HG03432 (cell line): ENCODE results near the gene PRPF19.

ENCODE experiments used
- ATAC-seq: cut with Tn5 transposase; IDR thresholded peaks from one replicate; pipeline ENCODE4 v1.9.1; 2021; ENCODE audit warnings: mild to moderate bottlenecking, moderate library complexity; ENCODE audit not compliant: unreplicated experiment

Gene PRPF19

DNA sequence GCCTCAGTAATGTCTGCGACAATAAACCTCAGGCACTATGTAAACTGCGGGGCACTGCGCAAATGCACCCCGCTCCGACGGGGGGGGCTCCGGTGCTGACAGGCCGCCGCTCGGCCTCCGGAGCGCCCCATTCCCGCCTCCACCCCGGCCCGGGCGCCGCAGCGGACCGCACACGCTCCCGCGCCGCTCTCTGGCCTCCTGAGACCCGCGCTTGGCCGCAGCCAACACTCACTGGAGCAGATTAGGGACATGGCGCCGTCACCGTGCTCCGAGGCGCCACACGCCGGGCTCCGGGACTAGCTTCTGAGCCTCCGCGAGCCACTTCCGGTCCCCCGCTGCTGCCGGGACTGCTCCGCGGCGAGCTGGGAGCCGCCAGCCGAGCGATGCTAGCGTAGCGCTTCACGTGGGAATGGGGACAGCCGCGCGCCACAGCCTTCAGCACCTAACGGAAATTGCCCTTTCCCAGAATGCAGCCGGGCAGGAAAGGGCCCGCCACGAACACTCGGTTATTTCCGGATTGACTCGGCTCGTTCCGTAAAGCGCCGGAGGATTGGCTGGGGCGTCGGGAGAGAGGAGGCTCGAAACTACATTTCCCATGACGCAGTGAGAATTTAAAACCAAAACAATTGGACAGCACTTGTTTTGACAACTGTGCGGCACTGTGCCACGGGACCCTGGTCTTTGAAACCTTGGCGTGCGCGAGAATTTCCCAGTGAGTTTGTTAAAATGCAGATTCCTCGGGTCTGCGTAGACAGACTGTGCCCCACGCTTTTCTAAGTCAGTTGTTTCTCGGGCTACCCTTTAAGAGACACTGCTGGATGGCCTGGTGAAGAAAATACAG lies at the start of gene PRPF19:
TSS of gene PRPF19 (minus strand) at position 454 of the 841 bp plus-strand sequence. CDS start at position 251, 203 bp downstream.
- peak; percentile 80 for ATAC-seq

DNA sequence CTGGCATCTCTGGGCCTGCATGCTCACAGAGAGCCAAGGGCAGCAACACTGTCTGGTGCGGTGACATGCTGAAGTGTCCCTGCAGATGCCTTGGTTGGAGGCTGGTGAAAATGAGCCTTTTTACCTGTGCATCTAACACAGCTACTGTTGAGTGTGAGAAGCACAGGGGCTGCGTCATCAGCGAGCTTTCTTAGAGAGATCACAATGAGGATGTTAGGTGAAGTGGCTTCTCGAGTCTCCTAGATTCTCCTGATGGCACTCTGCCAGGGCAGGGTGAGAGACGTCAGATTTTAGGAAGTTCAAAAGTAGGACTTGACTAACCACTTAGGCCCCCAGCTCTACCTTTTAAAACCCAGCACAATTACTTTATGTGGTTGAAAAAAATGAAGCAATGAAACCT lies 49.2 kb upstream of the PRPF19 start:
- no peak for ATAC-seq

DNA sequence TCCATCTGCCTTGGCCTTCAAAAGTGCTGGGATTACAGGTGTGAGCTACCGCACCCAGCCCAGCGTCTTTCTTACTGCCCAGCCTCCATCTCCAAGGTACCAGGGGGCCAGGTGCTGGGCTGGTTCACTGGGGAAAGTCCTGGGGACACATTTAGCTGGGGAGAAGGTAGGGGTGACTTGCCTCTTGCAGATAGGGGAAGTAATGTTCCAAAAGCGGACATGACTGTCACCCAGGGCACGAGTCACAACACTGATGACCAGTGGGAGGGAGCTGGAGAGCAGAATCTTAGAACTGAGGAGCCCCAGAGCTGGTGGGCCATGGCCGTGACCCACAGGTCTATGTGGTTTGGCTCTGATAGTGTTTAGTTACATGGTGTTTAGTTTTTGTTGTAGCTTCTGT lies 48.0 kb upstream of the PRPF19 start:
- ATAC-seq, result no peak

DNA sequence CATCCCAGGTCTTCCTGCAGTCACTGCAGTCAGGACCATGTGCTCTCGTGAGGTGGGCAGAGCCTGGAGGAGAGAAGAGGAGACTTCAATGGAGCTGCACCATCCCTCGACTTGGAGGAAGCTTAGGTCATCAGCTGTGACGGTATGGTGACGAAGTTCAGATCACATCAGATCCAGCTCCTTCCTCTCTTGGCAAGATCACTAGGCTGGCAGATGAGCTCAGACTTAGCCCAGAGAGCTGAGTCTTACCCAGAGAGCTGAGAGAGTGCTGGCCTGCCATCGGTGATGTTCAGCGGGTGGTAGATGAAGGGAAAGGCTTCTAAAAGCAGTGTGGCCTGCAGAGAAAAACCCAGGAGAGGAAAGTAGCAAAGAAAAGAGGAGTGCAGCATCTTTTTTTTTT lies 47.4 kb upstream of the PRPF19 start:
- ATAC-seq, result no peak

DNA sequence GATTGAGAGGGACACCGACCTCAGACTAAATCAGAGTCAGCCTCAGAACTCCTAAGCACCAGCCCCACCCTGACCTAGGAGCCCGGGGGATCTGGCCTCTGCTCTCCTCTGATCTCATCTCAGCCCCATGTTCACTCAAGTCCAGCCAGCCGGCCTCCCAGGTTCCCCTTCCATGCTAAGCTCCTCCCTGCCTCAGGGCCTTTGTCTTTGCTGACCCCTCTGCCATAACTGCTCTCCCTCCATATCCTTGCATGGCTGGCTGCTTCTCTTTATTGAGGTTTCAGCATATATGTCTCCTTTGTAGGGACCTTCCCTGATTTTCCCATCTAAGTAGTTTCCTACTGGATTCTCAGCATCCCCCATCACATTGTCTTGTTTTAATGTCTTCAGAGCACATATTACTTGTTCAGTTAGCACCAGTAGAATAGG lies 46.4 kb upstream of the PRPF19 start:
- no peak for ATAC-seq

DNA sequence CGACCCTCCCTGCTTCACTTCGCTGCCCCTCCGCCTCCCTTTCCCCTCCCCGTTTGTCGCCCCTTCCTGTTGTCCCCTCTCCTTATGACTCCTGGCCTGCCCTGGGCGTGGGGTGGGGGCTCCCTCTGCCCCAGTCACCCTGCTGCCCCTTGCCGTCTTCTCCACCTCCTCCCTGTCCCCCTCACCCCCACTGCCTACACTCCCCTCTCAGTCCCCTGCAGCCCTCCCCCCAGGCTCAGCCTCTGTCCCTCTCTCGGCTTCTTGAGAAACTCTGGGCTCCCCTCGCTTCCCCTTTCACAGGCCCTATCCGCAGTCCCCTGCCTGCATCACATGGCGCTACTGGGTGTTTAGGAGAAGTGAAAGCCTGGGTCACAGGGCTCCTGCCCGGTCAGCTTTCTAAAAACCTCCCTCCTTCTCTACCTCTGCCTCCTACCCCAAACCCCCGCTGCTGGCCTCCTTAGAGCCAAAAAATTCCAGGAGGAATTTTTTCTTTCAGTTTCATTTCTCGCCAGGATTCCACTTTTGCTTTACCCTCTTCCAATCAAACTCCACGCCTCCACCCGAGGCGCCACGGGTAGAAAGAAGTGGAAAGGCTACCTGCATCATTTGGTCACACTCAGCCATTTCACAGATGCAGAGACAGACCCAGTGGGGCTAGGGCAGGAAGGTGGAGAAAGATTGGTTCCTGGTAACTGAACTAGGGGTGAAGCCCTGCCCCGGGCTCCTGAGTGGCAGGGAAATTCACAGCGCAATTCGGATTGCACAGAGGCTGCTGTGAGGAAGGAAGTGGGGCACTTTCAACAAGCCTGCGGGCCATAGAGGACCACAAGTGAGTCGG lies 45.7 kb upstream of the PRPF19 start, which contains the start of gene SLC15A3:
TSS of gene SLC15A3 (minus strand) at position 273 of the 838 bp plus-strand sequence. CDS start 625 bp downstream, outside the sequence.
- peak; percentile 77 for ATAC-seq

DNA sequence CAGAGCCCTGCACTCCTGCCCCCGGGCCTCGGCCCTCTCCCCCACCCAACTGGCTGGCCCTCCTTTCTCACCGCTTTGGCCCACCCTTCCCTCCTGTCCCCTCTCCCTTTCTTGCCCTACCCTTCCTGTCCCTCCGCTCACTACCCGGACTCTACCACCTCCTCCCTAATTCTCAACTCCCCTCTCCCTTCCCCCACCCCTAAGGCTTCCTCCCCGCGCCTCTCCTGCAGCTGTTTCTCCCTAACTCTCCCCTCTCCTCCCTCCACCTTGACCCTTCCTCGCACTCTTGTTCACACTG lies 45.2 kb upstream of the PRPF19 start:
- ATAC-seq, result no peak

DNA sequence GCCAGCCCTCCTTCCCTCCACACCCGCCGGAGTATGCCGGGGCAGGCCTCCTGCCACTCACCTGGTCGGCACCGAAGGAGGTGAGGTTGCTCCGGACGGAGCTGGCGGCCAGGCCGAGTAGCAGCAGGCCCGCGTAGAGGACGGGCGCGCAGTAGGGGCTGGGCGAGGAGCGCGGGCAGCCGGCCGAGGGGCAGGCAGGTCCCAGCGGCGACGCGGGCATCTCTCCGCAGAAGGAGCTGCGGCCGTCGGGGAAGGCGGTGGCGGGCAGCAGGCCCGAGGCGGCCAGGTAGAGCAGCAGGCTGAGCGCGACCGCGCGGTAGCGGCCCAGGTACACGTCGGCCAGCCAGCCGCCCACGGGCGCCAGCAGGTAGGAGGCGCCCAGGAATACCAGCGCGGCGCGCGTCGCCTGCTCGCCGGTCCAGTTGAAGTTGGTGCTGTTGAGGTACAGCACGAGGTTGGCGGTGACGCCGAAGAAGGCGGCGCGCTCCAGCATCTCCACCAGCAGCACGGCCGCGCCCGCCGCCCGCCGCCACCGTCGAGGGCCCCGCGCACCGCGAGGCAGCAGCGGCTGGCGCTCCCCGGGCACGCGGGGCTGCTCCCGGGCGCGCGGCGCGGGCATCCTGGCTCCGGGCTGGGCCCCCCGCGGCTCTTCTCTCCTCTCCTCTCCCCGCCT lies 44.7 kb upstream of the PRPF19 start:
- peak; percentile 21 for ATAC-seq

DNA sequence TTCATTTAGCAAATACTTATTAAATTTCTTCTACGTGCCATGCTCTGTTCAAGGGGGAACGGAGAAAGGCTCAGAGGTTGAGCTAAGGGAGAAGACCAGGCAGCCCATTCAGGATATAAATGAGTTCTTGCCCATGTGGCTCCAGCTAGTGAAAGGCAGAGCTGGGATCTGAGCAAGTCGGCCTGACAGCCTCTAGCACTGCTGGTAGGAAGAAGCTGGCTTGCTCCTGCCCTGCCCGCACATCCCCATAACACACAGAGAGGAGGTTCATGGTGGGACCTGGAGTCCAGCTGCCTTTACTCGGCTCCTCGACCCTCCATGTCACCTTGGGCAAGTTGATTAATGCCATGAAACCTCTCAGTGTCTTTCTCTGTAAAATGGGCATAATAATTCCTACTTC lies 43.6 kb upstream of the PRPF19 start:
- ATAC-seq, result no peak

DNA sequence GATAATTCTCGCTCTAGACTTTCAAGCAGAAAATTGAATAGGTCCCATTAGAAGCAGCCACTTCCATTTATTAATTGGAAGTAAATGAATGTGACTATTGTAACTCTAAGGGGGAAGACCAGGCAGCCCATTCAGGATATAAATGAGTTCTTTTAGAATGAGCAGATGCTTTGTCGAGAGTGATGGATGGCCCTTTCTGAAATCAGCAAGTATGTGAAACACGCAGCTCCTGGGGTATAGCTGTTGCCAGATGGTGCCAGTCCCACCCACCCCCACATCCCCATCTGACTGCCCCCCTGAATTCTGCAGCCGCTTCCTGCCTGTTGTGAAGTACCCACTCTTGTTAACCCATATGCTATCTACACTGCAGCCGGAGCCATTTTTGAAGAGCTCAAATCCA lies 41.9 kb upstream of the PRPF19 start:
- ATAC-seq, result no peak

DNA sequence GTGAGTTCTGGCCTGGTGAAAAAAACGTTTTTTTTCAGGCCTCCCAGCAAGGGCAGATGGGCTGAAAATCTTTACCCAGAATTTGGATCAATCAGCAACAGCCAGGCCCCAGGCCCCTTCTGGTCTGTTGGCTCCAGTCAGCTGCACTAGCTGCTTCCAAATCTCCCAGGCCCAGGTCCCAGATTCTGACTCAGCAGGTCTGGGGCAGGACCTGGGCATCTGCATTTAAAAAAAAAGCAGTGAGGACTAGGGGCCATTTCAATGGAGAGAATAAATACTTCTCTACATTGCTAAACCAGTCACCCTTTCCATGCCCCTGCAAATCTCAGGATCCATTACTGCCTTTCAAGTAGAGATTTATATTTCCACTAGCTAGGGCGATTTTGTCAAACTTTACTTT lies 41.3 kb upstream of the PRPF19 start:
- no peak for ATAC-seq

DNA sequence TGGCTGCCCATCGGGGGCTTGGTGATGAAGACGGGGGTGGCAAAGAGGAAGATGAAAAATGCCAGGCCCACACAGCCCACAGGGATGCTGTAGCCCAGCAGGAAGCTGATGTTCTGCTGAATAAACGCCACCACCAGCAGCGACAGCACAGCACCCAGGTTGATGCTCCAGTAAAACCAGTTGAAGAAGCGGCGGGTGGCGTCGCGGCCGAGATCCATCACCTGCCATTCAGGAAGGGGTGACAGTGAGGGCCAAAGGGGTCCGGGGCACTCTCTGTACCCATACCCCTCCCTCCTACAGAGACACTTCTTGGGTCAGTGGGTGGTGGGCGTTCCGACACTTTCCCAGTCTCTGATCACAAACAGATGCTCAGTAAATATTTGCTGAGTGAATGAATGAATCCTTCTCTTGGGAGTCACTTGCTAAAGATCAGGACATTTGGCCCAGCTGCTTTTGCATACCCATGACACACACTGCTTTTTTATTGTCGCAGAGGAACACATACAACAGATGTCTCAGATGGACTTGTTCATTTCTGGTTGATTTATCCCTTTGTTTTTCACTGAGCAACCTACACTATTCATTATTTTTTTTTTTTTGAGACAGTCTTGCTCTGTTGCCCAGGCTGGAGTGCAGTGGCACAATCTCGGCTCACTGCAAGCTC lies 40.3 kb upstream of the PRPF19 start:
- no peak for ATAC-seq

DNA sequence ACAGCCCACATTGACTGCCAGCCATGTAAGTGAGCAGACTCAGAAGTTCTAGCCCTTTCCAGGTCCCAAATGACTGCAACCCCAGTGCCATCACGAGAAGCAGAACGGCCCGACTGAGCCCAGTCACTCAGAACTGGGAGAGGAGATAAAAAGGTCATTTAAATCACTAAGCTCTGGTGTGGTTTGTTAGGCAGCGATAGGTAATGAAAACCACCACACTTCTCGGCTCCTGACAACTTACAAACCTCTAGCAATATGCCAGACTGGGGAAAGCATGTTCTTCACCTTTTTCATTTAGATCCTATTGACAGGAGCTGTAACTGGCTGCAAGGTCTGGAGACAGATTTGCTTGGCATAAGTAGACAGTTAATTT lies 38.9 kb upstream of the PRPF19 start:
- no peak for ATAC-seq

DNA sequence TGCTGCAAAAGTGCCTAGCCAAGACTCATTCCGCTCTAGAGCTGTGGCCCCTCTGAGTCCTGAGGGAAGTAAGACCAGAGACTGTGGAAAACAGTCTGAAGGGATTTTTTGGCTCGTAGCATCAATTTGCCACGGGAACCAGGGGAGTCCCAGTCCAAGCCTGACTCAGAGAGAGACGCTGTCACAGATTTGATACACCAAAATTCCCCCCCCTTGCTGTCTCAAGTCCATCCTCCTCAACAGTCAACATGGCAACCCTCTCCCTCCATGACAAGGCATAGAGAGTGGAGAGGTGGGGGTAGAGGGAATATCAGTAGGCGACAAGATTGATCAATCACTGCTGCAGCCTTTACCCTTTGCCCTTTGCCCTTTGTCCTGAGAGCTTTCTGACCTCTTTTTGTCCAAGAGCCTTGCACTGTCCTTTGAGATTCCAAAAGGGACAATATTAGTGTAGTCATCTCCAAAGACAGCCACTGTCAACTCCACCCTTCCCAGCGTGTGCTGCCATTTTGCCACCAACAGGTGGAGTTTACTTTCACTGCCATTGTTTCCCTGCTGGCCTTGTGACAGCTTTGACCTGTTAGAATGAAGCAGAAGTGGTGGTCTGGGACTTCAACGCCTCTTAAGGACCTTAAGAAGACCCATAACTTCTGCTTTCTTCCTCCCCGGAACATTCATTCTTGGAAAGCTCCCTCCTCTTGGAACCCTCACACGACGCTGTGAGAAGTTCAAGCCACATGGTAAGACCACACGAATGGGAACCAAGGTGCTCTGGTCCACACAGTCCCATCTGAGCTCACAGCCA lies 38.3 kb upstream of the PRPF19 start:
- ATAC-seq, result no peak

DNA sequence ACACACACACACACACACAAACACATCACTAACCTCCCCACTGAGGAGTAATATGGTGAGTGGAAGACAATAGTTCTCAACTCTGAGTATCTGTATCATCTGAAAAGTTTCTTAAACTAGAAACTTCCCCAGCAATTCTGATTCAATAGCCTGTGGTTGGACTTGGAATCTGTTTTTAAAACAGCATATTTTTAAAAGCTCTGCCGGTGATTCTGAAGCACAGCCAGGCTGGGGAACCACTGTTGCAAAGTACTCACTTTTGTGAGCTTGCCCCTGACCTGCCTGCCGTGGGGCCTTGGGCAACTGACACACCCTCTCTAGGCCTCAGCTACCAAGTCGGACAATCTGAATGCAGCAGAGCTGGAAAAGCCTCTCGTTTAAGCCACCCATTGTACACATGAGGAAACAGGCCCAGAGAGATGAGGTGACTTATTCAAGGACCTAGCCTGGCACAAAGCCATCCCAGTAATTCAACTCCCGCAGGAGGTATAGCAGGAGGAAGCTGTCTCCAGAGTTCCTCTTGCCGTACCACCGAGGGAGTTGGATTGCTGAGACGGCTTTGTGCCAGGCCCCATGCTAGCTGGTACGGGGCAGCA lies 36.7 kb upstream of the PRPF19 start:
- no peak for ATAC-seq

DNA sequence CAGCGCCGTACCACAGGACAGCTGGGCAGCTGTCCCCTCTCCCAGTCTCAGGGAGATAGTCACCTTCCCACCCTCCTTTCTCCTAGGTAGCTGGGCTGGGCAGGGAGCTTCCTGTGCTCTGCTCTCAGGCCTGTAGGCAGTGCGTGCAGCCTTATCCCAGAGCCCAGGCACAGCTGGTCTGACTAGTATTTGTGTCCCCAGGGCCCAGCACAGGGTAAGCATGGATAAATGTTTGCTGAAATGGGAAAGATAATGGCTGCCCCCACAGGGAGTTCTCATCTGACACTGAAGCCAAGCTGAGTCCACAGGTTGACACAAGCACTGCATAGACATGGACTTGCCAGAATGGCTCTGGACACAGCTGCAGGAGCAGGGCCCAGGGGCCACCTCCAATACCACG lies 35.8 kb upstream of the PRPF19 start:
- ATAC-seq, result no peak

DNA sequence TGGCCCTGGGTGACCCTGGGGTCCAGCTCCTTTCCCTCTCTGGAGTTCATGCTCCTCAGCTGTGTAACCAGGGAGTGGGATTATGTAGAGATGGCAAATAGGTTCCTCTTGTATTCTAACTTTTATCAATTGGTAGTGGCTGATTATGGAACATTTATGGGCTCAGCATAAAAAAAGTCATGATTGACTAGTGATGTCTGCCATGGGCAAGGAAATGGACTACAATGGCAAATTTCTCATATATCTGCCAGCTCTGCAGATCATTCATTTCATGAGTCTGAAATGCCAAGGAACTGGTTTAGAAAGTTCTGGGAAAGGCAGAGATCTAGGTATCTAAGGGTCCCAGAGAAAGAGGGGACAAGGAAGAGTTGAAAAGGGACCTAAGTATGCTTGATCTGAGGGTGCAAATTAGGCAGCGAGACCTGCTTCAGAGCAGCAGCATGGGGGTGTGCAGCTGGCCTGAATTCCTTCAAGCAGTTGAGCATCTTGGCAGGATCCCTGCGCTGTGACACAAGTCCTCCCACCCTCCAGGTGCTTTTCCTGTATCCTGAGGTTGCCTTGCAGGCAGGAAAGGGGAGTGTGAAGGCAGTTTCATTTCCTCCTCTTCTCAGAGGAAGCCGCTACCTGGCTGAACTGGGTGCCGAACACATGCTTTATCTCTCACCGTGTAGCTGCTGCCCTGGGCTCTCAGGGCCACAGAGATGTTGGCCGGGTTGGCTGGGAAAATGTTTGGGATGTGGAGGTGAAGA lies 35.2 kb upstream of the PRPF19 start:
- no peak for ATAC-seq

DNA sequence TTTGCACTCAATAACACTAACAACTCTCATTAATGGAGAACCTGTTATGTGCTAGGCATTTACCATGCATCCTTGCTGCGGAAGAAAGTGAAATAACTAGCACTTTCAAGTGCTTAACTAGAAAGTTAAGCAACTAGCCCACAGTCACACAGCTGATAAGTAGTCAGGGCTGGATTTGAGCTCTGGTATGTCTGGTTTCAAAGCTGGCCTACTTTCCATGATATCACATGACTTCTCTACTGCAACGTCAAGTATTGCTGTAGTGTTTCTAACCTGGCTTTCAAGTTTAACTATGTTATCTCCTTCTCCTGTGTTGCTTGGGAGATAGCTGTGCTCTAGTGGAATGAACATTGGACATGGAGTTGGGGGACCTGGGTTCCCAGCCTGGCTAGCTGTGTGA lies 33.5 kb upstream of the PRPF19 start:
- ATAC-seq, result no peak

DNA sequence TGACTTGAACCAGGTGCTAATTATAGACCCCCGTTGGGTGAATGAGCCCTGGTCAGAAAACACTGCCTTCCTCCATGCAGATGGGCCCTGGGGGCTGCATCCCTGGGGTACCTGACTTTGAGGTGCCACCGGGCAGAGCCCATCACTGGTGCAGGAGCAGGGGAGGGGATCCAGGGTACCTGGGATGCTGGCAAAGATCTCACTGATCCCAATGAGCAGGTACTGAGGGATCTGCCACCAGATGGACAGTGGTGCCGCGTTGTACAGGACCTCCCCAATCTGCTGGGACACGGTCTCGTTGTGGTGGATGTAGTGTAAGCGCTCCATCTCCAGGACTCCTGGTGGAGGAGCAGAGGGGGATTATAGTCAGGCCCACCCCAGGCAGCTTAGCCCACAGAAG lies 32.9 kb upstream of the PRPF19 start:
- no peak for ATAC-seq
